Panc1 (cell line): ENCODE data around the gene SDF2L1.
"Not testable (repeated sequence)": the region's sequence is repeated elsewhere in the genome, so short reads cannot be mapped to it uniquely, and the experiment has no call there.

Experiments
- CTCF ChIP-seq: fragments of 450-650 bp; IDR thresholded peaks from 2 replicates; pipeline ENCODE4 v1.5.1; 2017; ENCODE audit warnings: mild to moderate bottlenecking
- REST ChIP-seq, 2 experiments: IDR thresholded peaks; 2 replicates each; pipeline ENCODE4 v1.6.1; 2011 to 2012; ENCODE audit warnings: low read depth in 2 of 2, control low read depth in 1 of 2, low read length in 1 of 2, mild to moderate bottlenecking in 1 of 2, moderate library complexity in 1 of 2; ENCODE audit not compliant: insufficient read depth in 1 of 2
- SIN3A ChIP-seq: IDR thresholded peaks from 2 replicates; pipeline ENCODE4 v1.6.1; 2012; ENCODE audit warnings: low read depth, mild to moderate bottlenecking, low read length, moderate library complexity, borderline replicate concordance; ENCODE audit not compliant: insufficient read depth
- TCF7L2 ChIP-seq: IDR thresholded peaks from 2 replicates; pipeline ENCODE4 v1.6.1; 2011; ENCODE audit warnings: mild to moderate bottlenecking, low read depth, low read length, inconsistent platforms

GRCh38 chr22:21637450-21637849 is 4.7 kb upstream of the SDF2L1 start:
- TF ChIP-seq CTCF; REST (IDR thresholded peaks at IDR 0.05; ENCODE audit: insufficient read depth in 1 of 2, low read depth in 2 of 2, low read length in 1 of 2); SIN3A; TCF7L2: not testable (repeated sequence)
